Activated T-helper 17 cell treated with anti-CD3 and anti-CD28 coated beads, Interleukin-2, amount 50 U/mL, for 72 hours (primary cell): Measurements from ENCODE around the gene LTBP2. TPM values are rescaled to one million over a fixed set of nuclear protein-coding genes. Genes with fewer than 3 reads are reported as not detected.
"Not testable (repeated sequence)": the region's sequence is repeated elsewhere in the genome, so short reads cannot be mapped to it uniquely, and the experiment has no call there.

Experiments used
- ATAC-seq: fragments of 150-1000 bp; cut with Tn5 transposase; replicated peaks from 2 replicates; pipeline ENCODE4 v1.10.0; 2021; ENCODE audit warnings: mild to moderate bottlenecking, moderate library complexity
- H3K27ac Mint-ChIP-seq: one replicate; pipeline ENCODE4 v1.8.0; 2022; ENCODE audit warnings: mixed read lengths
- H3K27me3 Mint-ChIP-seq: one replicate; pipeline ENCODE4 v1.8.0; 2022; ENCODE audit warnings: mixed read lengths
- H3K36me3 Mint-ChIP-seq: one replicate; pipeline ENCODE4 v1.8.0; 2022; ENCODE audit warnings: low read depth, mild to moderate bottlenecking, mixed read lengths
- H3K4me1 Mint-ChIP-seq: one replicate; pipeline ENCODE4 v1.8.0; 2022; ENCODE audit warnings: mixed read lengths
- H3K4me3 Mint-ChIP-seq: one replicate; pipeline ENCODE4 v1.8.0; 2022; ENCODE audit warnings: mild to moderate bottlenecking, mixed read lengths
- H3K9me3 Mint-ChIP-seq: one replicate; pipeline ENCODE4 v1.8.0; 2022; ENCODE audit warnings: mixed read lengths
- total RNA-seq, 2 donors: library from RNA; stranded (reverse); gene quantifications; one replicate each; pipeline ENCODE4 v1.2.3, GENCODE V29; 2022

Gene LTBP2
- total RNA-seq, 2 donors from 2014 or later: 0.03 TPM; not detected in 1

GRCh38 chr14:74539503-74539902 is 72.5 kb downstream of the LTBP2 start:
- Mint-ChIP-seq H3K4me1 (no peaks in the 10 kb centered on the region), H3K9me3 (no peaks in the 10 kb centered on the region), H3K4me3 (no peak overlapping the region), H3K27ac (no peak overlapping the region), H3K36me3 (no peaks in the 10 kb centered on the region), H3K27me3 (no peaks in the 10 kb centered on the region)
- ATAC-seq: no peak

GRCh38 chr14:74538411-74539391 is 73.3 kb downstream of the LTBP2 start:
- H3K27ac Mint-ChIP-seq: peak overlapping the region; percentile 20
- no peak for ATAC-seq
- no peaks in the 10 kb centered on the region for H3K36me3 Mint-ChIP-seq
- no peaks in the 10 kb centered on the region for H3K9me3 Mint-ChIP-seq
- H3K4me3 Mint-ChIP-seq: no peak overlapping the region
- no peaks in the 10 kb centered on the region for H3K27me3 Mint-ChIP-seq
- no peaks in the 10 kb centered on the region for H3K4me1 Mint-ChIP-seq

GRCh38 chr14:74536336-74536735 is 75.7 kb downstream of the LTBP2 start:
- H3K27me3 Mint-ChIP-seq, H3K27ac Mint-ChIP-seq, H3K4me1 Mint-ChIP-seq, ATAC-seq, H3K4me3 Mint-ChIP-seq, H3K9me3 Mint-ChIP-seq, H3K36me3 Mint-ChIP-seq: not testable (repeated sequence)

- Mint-ChIP-seq H3K27me3 (no peaks in the 10 kb centered on the region), H3K4me1 (no peaks in the 10 kb centered on the region), H3K36me3 (no peaks in the 10 kb centered on the region), H3K9me3 (no peaks in the 10 kb centered on the region), H3K4me3 (no peak overlapping the region), H3K27ac (no peak overlapping the region)
- ATAC-seq: no peak
Observed at GRCh38 chr14:74535756-74536325, 76.2 kb downstream of the LTBP2 start.

GRCh38 chr14:74533576-74533975 is 78.5 kb downstream of the LTBP2 start:
- no peaks in the 10 kb centered on the region for H3K9me3 Mint-ChIP-seq
- H3K4me3 Mint-ChIP-seq: no peak overlapping the region
- no peaks in the 10 kb centered on the region for H3K36me3 Mint-ChIP-seq
- no peak for ATAC-seq
- no peak overlapping the region for H3K27ac Mint-ChIP-seq
- H3K27me3 Mint-ChIP-seq: no peaks in the 10 kb centered on the region
- H3K4me1 Mint-ChIP-seq: no peaks in the 10 kb centered on the region

GRCh38 chr14:74532246-74532645 is 79.8 kb downstream of the LTBP2 start:
- H3K27me3 Mint-ChIP-seq: no peaks in the 10 kb centered on the region
- no peak overlapping the region for H3K27ac Mint-ChIP-seq
- ATAC-seq: no peak
- H3K36me3 Mint-ChIP-seq: no peaks in the 10 kb centered on the region
- H3K9me3 Mint-ChIP-seq: no peaks in the 10 kb centered on the region
- H3K4me1 Mint-ChIP-seq: no peaks in the 10 kb centered on the region
- no peak overlapping the region for H3K4me3 Mint-ChIP-seq

GRCh38 chr14:74531467-74531866 is 80.6 kb downstream of the LTBP2 start:
- H3K4me1 Mint-ChIP-seq: no peaks in the 10 kb centered on the region
- no peak overlapping the region for H3K27ac Mint-ChIP-seq
- H3K4me3 Mint-ChIP-seq: no peak overlapping the region
- no peaks in the 10 kb centered on the region for H3K36me3 Mint-ChIP-seq
- H3K27me3 Mint-ChIP-seq: no peaks in the 10 kb centered on the region
- H3K9me3 Mint-ChIP-seq: no peaks in the 10 kb centered on the region
- peak; percentile 46 for ATAC-seq

- no peak for ATAC-seq
- Mint-ChIP-seq H3K27ac (no peak overlapping the region), H3K27me3 (no peaks in the 10 kb centered on the region)
Observed at GRCh38 chr14:74531006-74531405, 81.0 kb downstream of the LTBP2 start.

GRCh38 chr14:74528886-74529285 is 83.2 kb downstream of the LTBP2 start:
- no peak overlapping the region for H3K4me3 Mint-ChIP-seq
- ATAC-seq: no peak
- no peaks in the 10 kb centered on the region for H3K9me3 Mint-ChIP-seq
- no peaks in the 10 kb centered on the region for H3K4me1 Mint-ChIP-seq
- no peaks in the 10 kb centered on the region for H3K27me3 Mint-ChIP-seq
- no peak overlapping the region for H3K27ac Mint-ChIP-seq
- H3K36me3 Mint-ChIP-seq: no peaks in the 10 kb centered on the region

More at GRCh38 chr14:74531006-74531405, 81.0 kb downstream of the LTBP2 start:
- no peaks in the 10 kb centered on the region for H3K36me3 Mint-ChIP-seq
- no peak overlapping the region for H3K4me3 Mint-ChIP-seq
- no peaks in the 10 kb centered on the region for H3K4me1 Mint-ChIP-seq
- H3K9me3 Mint-ChIP-seq: no peaks in the 10 kb centered on the region

GRCh38 chr14:74528406-74528805 is 83.6 kb downstream of the LTBP2 start:
- H3K4me3 Mint-ChIP-seq: no peak overlapping the region
- no peaks in the 10 kb centered on the region for H3K4me1 Mint-ChIP-seq
- ATAC-seq: no peak
- H3K36me3 Mint-ChIP-seq: no peaks in the 10 kb centered on the region
- no peaks in the 10 kb centered on the region for H3K9me3 Mint-ChIP-seq
- no peak overlapping the region for H3K27ac Mint-ChIP-seq
- H3K27me3 Mint-ChIP-seq: peaks cover 2% of the 10 kb centered on the region

GRCh38 chr14:74527736-74528280 is 84.2 kb downstream of the LTBP2 start:
- Mint-ChIP-seq H3K4me1 (no peaks in the 10 kb centered on the region), H3K36me3 (no peaks in the 10 kb centered on the region), H3K4me3 (no peak overlapping the region), H3K27me3 (peaks cover 6% of the 10 kb centered on the region), H3K9me3 (no peaks in the 10 kb centered on the region), H3K27ac (no peak overlapping the region)
- ATAC-seq: no peak

- Mint-ChIP-seq H3K9me3 (no peaks in the 10 kb centered on the region), H3K36me3 (no peaks in the 10 kb centered on the region), H3K27ac (no peak overlapping the region), H3K4me3 (no peak overlapping the region), H3K4me1 (no peaks in the 10 kb centered on the region), H3K27me3 (peaks cover 6% of the 10 kb centered on the region)
- no peak for ATAC-seq
Observed at GRCh38 chr14:74526854-74527585, 85.0 kb downstream of the LTBP2 start.

GRCh38 chr14:74525361-74525851 is 86.6 kb downstream of the LTBP2 start:
- Mint-ChIP-seq H3K4me3 (no peak overlapping the region), H3K27me3 (peaks cover 6% of the 10 kb centered on the region), H3K27ac (no peak overlapping the region), H3K36me3 (no peaks in the 10 kb centered on the region), H3K9me3 (no peaks in the 10 kb centered on the region), H3K4me1 (no peaks in the 10 kb centered on the region)
- ATAC-seq: no peak

- no peak for ATAC-seq
- Mint-ChIP-seq H3K9me3 (no peaks in the 10 kb centered on the region), H3K27ac (no peak overlapping the region), H3K27me3 (peaks cover 6% of the 10 kb centered on the region), H3K4me1 (no peaks in the 10 kb centered on the region), H3K36me3 (no peaks in the 10 kb centered on the region), H3K4me3 (no peak overlapping the region)
Observed at GRCh38 chr14:74524812-74525135, 87.3 kb downstream of the LTBP2 start.
